ENCODE results near the gene ZNF444.

Gene ZNF444

DNA sequence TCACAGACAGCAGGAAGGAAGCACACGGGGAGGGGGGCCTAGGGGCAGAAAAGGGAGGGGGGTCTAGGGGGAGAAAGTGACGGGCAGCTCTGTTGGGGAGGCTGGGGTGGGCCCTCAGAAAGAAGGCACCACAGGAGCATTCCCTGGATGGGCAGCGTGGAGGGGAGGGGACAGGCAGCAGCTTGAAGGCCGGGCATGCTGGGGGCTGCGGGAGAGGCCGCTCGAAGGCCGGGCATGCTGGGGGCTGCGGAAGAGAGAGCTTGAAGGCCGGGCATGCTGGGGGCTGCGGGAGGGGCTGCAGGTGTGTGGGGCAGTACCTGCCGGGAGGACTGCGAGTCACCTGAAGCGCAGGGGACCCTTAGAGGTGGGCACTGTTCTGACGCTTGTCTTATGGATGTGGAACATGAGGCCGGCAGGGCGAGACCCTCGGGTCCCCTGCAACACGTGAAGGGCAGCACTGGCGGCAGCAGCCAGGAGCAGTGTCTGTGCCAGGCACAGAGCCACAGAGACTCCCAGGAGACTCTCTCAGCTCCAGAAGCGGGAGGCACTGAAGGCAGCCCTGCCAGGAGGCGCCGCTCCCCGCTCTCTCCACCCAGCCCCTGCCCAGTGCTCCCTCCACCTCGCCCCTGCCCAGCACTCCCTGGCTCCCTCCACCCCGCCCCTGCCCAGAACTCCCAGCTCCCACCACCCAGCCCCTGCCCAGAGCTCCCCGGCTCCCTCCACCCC is 33.3 kb upstream of the ZNF444 start:
- no peak for DNase-seq

DNA sequence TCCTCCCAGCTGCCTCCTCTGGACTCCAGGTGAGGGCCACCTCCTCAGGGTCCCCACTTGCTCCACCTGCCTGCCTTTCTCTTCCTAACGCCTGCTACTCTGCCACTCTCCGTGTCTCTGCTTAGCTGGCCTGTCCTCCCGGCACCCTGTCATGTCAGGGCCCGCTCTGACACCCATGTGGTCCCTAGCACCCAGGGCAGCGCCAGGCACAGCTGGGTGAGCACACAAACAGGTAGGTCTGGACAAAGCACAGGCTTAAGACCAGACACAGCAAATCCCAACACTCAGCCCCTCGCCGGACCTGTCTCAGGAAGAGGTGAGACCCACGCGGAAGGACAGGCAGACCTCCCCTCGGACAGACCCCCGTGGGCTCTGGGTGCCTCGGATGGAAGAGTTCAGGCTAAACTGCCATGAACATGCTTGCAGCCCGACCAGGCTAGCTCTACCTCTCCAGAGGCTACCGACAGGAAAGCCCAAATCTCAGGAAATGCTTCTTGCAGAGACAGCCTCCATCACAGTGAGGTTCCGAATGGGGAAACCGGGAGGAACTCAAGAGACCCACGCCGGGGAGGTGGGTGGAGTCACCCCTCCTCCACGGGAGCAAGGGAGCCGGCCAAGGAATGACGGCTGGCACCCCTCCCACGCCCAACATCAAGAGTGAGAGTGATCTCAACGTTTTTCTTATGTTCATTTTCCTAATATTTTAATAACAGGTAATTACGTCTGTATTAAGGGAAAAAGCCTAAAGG is 32.5 kb upstream of the ZNF444 start:
- DNase-seq: peak; percentile 84

DNA sequence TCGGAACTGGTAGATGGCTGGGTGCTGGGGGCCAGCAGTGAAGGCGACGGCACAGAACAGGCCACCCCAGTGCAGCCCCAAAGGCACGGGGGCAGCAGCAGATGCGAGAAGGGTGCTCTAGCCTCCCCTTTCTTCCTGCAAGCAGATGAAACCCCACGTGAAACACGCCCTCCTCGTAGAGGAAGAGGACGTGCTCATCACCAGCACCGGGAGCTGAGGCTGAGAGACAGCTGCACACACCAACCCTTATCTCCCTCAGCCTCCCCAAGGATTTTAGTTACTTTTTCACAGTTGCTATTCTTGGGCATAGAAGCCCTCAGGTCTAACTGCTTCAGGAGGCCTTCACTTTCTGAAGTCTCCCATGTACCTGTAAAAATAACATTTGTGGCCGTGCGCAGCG is 31.9 kb upstream of the ZNF444 start:
- DNase-seq: no peak

DNA sequence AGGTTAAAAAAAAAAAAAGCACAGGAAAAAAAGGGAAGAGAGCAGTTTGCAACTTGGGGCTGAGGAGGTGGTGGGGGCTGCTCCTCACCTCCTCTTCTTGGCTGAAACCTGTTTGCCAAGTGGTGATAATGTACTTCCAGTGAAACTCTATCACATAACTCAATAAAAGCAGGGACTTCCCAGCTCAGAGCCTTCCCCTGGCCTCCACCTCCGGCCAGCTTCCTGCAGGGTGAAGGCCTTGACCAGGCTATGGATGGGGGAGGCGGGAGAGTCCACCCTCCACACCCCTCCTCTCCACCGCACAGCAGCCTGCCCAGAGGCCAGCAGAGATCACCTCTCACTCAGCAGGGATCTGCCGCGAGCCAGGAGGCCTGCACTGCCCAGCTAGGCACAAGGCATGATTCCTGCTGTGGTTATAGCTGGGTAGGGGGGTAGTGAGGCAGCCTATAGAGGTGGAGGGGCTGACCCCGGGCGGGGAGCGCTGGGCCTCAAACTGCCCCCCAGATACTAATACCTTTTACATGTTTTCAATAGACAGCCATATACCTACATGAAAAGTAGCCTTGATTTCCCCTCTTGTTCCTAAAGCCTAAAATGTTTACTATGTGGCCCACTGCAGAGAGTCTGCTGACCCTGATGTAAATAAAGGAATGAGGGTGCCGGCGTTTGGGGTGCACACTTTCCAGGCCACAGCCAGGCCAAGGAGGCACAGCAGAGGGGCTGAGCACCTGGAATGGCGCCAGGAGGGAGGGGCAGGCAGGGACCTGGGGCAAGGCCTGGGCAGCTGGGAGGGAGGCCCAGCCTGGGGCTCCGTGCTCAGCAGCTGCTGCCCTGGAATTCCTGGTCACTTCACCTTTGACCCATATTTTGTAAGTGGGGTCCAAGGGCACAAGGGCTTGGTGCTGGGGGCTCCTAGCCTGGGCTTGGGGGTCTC is 30.3 kb upstream of the ZNF444 start:
- DNase-seq: no peak

DNA sequence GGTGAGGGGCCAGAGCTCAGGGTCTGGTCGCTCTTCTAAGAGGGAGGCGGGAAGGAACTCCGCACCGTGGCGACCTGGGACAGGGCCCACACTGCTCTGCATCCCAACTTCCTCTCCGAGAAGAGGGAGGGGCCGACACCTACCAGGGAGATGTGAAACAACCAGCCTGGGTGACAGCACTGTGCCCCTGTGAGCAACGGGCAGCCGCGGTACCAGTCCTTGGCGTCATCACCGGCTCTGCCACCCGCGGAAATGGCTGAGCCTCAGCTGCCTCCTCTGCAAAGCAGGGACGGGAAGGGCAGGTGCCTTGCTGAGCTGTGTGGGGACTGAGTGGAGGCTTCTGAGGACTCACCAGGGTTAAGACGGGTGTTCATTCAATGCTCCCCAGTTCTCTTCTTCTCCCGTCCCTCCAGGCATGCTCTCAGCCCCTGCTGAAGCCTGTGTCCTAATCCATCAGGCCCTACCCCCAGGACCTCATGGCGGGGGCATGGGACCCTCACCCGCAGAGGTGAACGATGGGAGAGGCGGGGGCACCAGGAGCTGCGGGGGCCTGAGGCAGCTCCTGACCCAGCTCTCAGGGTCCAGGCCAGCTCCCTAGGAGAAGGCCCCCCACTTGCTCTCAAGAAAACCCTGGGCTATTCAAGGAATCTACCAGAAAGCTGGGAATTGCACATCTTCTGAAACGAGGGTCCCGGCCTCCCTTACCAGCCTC is 29.3 kb upstream of the ZNF444 start:
- no peak for DNase-seq

DNA sequence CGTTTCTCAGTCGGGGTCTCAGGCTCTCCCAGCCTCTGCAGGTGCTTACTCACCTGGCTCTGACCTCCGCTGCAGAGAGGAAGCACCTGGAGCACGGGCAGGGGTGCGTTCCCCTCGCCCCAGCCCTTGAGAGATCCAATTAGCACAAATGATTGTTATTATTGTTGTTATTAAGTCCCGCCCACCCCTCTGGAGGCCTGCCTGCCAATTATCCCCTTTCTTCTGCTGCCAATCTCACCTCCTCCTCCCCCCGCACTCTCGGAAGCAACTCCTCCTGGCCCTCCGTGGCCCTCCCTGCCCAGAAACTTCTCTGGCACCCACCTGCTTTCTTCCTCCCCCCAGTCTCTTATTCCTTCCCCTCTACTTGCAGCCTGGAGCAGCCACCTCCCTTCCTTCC is 28.8 kb upstream of the ZNF444 start:
- no peak for DNase-seq

DNA sequence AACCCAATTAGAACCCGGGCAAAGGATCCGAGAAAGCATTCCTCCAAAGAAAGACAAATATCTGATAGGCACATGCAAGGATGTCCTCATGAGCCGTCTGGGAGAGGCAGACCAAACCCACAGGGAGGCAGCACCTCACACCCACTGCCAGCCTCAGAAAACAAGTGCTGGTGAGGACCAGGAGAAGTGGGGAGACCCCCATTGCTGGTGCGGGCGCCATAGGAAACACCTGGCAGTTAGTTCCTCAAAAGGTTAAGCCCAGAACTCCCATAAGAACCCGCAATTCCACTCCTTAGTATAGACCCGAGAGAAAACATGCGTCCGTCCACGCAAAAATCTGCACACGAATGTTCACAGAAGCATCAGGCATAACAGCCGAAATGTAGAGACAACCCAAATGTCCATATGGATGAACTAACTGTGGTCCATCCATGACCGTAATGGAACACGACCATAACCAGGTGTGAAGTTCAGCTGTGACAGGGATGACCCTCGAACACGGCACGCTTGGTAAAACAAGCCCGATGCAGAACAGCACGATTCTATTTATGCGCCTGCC is 27.9 kb upstream of the ZNF444 start:
- DNase-seq: no peak

DNA sequence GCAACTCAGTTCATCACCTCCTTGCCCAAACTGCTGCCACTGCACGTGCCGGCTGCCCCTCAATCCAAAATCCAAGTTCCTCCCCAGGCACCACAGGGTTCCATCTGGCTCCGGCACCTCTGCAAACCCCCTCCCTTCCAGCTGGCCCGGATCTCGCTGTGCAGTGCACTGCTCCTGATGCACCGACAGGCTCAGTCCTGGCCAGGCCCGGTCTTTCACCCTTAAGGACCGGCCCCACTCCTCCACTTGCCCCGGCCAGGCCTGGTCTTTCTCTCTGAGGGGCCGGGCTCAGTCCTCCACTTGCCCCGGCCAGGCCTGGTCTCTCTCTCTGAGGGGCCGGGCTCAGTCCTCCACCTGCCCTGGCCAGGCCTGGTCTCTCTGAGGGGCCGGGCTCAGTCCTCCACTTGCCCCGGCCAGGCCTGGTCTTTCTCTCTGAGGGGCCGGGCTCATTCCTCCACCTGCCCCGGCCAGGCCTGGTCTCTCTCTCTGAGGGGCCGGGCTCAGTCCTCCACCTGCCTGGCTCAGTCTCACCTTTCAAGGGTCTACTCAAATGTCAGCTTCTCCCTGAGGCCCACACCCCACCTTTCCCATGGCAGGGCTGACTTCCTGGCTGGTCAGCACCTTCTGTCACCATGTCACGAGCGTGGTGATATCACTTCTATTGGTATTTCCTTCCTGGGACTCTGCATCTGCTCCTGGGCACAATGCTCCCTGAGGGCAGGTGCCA is 26.9 kb upstream of the ZNF444 start:
- no peak for DNase-seq

DNA sequence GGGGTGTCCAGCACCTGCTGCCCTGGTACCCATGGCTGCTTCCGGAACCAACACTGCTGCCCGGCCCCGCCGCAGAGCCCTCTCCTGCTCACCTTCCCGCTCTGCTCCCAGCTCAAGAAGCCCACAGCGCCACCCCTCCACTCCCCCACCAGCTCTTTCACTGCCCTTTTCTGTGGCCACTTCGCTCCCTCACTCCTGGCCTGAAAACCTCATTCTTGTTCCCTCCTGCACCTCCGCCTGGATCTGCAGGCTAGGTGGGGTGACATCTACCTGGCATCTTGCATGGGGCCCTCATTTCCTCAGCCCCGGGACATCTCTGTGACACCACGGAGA is 26.3 kb upstream of the ZNF444 start:
- no peak for DNase-seq

DNA sequence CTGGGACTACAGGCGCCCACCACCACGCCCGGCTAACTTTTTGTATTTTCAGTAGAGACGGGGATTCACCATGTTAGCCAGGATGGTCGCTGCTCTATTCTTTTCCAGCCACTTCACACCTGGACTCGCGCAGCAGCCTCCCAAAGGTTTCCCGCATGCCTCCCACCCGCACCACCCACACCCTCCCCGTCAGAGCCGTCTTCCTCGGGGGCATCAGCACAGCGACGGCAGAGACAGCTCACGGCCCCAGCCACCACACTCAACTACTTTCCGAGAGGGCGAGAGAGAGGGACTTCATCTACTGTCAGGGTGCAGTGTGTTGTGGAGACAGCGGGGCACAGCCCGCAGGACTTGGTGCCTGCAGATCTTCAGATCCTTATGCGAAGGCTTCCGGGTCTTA is 25.6 kb upstream of the ZNF444 start:
- DNase-seq: no peak

DNA sequence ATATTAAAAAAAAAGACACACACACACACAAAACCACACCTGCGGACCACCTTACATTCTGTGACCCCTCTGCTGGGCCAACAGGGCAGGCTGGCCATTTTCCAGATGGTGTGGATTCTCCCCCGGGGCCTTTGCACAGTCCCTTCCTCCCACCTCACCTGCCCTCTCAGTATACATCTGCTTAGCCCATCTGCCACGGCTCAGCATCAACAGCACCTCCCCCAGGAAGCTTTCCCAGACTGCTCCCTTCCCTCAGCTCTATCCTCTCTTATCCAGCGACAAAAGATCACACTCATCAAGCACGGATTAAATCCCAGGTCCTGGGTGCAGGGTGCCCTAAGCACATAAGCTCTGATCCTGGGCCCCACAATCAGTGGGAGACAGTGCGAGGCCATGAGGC is 24.5 kb upstream of the ZNF444 start:
- DNase-seq: no peak

DNA sequence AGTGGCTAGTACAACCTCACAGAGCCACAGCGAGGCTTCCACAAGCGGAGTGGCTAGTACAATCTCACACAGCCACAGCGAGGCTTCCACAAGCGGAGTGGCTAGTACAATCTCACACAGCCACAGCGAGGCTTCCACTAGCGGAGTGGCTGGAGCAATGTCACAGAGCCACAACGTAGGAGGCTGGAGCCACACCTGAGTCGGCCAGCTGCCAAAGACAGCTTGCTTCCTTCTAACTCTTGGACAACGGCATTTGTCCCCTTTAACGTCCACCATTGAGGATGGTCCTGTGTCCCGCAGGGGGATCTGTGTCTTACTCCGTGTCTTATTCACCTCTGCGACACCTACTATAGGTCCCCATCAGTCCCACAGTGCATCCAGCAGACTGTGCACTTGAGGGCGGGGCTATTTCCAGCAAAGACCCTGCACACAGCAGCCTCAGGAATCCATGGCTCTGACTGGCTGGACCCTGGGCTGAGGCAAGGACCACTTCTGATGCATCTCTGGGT is 23.7 kb upstream of the ZNF444 start:
- DNase-seq: no peak

DNA sequence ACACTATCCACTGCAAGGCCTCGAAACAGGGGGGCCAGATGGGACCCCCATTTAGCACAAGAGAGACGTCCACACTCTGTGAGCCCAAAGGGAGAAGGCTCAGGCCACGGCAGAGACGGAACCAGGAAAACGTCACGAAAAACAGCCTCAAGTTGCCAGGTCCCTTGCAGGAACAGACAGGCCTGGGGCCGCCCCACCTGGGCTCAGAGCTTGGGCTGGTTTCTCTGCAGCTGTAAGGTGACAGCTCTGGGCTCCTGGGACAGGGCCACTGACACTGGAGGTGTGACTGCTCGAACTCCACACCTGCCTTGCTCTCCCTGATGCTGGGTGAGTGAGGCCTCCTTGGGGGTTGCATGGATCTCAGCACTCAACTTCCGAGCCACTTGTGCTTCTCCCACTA is 23.2 kb upstream of the ZNF444 start:
- DNase-seq: no peak

DNA sequence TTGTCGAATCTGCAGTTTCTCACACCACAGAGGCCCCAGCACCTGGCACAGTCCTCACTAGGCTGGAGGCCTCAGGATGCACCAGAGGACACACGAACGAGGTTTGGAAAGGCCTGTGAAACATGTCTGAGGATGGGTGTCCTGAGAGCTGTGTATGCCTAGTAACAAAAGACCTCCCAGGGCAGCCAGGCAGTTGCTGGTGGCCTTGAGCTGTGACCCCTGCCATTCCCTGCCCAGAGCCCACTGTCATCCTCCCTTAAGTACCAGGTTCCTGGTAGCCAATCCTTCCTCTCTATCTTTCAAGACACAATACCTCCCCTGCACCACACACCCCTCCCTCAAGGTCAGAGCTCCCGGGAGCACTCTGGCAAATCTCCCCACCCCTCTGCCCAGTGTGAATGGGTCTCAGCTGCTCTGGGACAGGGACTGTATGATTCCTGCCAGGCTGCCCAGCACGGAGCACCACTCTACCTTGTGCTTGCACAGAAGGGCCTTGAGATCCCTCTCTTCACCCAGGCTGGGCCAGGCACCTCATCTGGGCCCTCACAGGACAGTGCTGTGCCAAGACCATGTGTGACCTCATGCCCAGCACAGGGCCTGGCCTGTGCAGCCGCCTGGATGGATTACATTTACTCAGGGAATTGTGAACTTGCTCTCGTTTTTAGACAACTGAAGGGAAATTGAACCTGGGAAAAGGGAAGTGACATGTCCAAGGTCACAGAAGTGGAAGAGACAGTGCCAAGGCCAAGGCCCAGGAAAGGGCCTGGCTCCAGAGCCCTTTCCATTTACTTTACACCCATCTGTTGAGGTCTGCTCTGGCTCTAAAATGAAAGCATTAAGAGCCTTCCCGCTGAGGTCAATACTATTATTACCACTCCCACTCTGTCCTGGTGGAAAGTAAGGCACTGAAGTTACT is 22.2 kb upstream of the ZNF444 start:
- no peak for DNase-seq

DNA sequence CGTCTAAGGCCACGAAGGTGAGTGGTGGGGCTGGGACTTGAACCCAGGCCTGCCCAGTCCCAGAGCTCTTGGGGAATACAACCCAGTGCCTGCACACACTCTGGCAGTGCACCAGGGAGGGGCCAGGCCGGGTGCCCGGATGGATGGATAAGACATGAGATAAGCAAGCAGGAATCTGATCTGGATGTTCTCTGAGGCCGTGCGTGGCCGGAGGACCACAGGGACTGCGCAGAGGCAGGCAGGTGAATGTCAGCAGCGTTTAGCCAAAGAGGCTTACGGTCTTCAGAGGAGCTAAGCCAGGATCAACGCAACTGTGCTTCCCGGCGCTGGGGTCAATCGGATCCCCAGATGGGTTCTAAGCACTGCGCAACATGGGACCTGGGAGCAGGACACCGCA is 21.5 kb upstream of the ZNF444 start:
- DNase-seq: no peak

DNA sequence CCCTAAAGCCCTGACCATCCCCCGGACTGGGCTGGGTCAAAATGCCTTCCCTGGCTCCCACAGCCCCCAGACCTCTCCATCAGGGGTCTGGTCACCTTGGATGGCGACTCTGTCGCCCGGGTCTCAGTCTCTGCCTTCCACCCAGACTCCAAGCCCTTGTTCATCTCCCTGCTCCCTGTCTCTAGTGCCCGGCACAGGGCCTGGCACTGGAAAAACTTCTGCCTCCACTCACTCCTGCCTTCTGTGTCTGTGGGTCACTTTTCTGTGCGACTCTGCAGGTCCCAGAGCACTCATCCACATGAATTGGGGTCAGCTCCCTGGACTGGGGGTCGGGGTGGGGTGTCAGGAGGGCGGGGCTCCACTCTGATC is 21.1 kb upstream of the ZNF444 start:
- no peak for DNase-seq

DNA sequence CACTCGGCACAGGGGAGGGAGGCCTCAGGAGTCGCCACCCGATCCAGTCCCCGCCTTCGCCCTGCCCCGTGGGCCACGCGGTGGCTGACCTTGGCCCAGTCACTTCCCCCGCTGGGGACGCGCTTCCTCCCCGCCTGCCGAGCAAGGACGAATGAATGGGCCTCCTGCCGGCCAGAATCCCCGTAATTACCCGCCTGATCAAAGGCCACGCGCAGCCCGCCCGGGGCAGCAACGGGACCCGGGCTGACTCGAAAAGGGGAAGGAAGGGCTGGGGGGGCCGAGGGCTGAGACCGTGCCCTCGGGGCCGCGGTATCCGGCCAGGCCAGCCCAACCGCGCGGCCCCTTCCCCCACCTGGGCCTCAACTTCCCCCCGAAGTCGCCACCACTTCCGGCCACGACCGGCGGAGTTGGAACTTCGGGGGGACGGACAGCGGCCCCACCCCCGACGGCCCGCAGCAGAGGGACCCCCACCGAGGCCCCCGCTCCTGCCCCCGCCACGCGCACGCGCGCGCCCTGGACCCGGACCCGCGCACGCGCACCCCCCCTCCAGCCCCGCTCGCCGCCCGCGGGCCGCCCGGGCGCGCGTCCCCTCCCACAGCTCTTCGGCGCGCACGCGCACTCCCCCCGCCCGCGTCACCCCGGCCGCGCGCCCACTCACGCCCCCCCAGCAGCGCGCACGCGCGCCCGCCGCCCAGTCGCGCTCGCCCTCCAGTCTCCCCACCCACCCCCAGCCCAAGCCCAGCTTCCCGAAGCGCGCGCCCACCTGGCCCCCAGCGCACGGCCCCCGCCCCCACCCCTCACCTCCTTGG is 20.5 kb upstream of the ZNF444 start:
- DNase-seq: peak; percentile 88

DNA sequence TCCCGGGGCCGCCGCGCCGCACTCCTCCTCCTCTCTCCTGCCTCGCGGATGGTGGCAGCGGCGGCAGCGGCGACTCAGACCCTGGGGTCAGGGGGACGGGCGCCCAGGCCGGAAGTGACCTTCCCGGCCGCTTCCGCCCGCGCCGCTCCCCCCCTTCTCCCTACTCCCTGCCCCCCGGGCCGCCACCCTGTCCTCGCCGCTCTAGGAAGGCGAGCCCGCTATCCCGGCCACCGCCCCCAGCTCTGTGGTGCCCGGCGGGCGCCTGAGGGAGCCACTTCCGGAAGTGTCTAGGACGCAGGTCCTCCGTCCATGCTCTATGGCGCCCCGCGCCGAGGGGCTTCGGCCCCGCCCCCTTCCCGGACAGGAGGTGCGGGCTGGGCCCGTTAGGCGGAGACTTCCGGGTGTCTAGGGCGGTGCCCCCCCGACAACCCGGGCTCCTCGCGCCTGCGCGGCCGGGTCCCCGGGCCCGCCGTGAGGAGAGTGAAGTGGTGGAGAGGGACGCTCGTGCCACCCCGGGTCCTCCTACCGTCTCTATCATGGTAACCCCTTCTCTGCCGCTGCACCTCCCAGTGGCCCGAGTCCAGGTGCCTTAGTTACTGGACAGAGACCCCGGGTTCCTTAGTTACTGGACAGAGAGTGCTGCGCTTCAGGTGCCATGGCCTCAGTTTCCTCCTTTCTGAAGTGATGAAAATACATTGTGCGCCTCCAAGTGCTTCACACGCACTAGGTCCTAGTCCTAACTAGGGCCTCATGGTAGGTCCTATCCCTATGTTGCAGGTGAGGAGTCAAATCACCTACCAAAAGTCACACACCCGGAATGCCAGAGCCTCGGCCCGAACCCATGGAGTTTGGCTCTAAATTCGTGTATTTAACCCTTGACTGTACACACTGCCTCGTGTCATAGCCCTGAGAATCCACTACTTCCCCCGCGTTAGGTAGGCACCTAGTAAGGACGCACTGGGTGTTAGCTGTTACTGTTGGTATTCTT is 19.6 kb upstream of the ZNF444 start, which contains the start of gene ZNF787:
ZNF787 (minus strand) TSS at position 116 of the 988 bp plus-strand sequence. CDS start 18,078 bp downstream, outside the sequence.
- peak; percentile 99 for DNase-seq

Measured in right forelimb (tissue), 1 donor.